Activated CD4-positive, alpha-beta T cell treated with anti-CD3 and anti-CD28 coated beads, Interleukin-2, amount 50 U/mL, for 1 hour (primary cell): Measurements from ENCODE around the gene PDGFD.

ENCODE experiments used
- DNase-seq: peaks from one replicate; pipeline ENCODE4 v3.0.0-alpha.2; 2020

The PDGFD gene

DNA sequence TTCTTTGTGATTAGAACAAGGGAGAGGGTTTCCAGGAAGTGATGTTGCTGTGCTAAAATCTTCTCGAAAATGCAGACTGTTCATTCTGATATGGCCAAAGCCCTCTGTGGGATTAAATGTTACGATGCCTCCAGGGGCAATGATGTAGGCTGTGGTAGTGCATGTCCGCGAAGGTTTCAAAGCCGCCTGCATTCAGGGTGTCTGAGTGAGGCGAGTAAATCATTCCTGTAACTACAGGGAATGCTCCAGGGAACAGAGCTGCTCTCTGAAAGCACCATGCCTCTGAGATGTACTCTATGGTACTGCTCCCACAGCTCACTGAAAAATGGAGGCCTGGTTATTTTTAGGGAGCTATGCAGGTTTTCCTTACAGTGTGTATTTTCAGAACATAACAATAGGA, 21.2 kb downstream of the PDGFD start:
- DNase-seq: no peak

DNA sequence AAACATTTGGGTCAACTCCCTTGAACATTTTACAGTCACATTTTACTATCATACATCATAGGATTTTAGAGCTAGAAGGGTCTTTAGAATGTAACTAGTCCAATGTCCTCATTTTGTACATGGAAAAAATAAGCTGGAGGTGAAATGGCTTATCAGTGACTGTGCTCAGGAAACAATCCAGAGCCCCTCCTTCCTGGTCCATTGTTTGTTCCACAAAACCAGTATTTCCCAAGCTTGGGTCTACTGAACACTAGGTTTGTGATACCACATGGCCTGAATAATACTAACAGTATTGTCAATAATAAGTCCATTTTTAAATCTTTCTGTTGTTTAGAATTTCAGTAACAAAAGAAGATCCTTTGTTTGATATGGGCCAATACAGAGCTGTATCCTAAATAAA, 27.1 kb downstream of the PDGFD start:
- DNase-seq: no peak

DNA sequence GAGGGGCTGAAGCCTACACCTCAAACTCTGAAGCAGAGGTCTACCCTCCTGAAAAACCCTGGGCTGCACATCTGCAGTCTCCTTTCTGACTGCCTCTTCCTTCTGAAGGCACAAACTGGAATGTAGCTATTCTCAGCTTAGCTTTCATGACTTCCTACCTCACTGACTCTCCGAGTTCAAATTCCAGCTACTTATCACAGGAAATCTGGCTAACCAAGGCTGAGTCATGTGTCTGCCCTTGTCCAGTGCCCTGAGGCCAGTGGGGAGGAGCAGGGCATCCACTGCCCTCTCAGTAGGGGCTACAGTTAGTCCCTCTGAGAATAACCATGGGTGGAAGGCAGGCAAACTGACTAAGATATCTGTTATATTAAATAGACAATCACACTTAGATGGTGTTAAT, 29.2 kb downstream of the PDGFD start:
- DNase-seq: no peak

DNA sequence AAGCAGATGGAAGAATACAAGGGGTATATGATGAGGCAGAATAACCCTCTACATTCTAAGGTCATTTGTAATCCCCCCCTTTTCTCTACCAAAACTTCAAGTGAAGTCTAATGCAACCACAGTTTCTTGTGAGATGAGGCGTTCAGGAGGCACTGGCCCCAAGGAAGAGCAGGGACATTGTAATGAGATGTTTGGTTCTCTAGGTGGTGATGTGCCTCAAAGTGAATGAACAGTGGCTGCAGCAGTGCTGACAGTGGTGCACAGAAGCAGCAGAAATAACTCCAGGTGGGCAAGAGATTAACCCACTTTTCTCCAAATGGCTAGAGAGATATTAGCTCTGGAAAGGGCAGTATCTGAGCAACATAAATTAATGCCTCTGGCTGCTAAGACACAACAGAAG, 33.8 kb downstream of the PDGFD start:
- no peak for DNase-seq

DNA sequence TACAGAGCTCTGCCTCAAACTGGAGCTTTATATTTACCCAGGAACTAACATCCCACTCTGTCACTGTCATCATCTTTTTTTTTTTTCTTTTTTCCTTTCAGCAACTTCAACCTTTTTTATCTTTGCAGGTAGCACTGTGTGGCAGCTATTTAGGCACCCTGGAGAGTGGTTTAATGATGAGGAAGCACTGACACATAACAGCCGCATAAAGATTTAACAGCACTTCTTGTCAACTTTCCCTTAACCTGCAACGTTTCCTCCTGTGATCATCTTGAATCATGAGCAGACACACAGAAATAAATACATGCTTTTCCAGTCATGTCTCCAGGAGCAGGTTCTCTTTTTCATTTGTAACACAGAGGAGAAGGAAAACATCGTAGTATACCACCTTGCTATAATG, 34.8 kb downstream of the PDGFD start:
- no peak for DNase-seq

DNA sequence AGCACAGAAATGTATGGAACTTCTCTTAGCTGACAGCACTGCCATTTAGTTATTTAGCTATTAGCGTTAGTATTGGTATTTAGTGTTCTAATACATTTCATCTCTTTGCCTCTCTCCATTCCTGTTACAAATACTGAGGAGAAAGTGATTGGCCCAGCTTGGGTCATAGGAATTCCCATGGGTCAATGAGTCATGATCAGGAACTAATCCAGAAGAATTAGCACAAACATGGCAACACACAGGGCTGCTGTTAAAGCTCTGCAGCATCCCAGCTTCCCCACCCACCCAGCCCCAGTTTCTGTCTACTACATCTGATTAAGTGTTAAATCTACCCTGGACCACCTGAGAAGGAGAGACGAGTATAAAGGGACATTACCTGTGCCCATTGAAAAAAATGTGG, 36.1 kb downstream of the PDGFD start:
- no peak for DNase-seq

DNA sequence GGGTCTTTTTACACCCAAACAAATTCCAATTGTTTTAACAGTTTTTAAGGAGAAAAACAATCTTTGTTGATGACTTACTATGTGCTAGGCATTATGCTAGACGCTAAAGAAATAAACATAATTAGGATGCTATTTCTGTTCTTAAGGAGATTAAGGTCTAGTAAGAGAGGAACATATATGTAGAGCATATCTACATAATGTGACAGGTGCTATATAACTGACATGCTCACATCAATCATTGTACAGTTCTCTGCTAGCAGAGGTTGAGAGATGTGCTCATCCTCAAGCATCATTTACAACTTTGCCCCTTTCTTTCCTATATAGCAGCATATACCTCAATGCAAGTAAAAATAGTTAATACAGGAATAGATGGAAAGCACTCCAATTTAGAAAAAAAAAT, 37.5 kb downstream of the PDGFD start:
- DNase-seq: no peak

DNA sequence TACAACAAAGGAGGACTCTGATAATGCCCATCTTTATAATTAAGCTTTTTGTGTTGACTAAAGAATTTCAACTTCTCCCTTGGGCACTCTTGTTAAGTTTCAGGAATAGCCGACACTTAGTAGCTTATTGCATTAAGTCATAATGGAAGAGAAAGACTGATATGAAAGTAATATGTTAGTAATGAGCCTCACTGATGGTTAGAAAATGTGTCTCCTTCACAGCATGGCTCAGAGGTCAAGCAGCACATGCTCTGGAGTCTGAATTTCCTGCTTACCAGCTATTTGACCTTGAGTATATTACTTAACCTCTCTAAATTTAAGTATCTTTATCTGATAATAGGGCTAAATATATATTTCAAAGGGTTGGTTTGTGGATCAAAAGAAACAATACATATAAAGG, 39.0 kb downstream of the PDGFD start:
- DNase-seq: no peak

DNA sequence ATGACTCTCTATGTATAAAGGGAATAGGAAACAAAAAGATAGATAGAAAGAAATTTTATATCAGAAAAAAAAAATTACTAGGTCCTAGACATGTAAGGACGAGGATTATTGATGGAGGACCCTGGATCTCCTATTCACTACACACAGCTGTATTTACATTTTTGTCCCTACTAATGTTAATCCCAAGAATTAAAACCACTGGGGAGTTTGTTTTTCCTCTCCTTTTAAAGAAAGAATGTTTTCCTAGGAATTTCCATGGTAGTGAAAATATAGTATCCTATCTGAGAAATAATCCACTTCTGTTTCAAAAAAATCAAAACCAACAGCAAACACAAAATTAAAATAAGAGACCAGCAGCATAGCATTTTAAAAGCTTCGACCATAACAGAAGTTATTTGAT, 41.1 kb downstream of the PDGFD start:
- DNase-seq: no peak

DNA sequence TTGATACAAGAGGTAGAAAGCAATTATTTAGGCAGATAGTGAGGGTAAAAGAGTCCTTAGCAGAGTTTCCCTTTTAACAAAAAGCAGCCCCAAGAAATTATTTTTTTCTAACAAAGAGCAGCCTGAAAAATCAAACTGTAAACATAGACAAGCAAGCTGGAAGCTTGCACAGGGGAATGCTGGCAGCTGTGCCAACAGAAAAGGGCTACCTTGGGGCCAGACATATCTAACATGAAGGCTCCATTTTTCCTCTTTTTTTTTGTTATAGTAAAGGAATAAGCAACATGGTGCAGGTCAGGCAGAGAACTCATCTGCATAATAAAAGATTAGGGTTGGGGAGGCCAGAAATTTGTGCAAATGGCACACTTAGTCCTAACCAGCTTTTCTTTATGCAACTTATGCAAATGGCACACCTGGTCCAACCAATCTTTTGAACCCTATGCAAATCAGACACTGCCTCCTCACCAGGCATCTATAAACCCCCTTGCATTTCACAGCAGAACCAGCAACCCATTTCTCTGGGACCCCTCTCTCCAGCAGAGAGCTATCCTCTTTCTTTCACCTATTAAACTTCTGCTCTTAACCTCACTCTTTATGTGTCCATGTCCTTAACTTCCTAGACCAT, 41.8 kb downstream of the PDGFD start:
- DNase-seq: no peak

DNA sequence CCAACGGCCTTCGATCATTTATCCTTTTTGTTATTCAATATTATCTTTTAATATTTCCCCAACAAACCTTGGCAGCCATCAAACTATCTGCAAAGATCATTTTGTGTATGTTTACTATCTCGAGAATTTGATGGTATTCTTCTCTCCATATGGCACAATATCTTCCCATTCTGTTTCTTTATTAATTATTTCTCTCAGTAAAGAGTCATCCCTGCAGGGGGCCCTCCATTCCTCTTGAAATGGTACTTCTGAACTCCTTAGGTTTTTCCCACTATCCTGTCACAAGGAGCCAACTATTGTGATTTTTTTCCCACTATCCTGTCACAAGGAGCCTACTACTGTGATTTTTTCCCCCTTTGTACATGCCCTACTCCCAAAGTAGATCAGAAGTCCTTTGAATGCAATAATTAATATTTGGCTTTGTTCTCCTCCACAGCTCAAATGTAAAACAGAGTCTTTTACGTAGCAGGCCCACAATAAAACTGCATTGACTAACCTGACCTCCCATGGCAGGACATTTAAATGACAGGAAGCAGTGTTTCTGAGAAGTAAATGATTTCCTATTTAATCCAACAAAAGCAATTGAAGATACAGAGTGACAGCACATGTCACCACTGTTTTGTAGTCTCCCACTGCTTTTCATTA, 43.3 kb downstream of the PDGFD start:
- no peak for DNase-seq

DNA sequence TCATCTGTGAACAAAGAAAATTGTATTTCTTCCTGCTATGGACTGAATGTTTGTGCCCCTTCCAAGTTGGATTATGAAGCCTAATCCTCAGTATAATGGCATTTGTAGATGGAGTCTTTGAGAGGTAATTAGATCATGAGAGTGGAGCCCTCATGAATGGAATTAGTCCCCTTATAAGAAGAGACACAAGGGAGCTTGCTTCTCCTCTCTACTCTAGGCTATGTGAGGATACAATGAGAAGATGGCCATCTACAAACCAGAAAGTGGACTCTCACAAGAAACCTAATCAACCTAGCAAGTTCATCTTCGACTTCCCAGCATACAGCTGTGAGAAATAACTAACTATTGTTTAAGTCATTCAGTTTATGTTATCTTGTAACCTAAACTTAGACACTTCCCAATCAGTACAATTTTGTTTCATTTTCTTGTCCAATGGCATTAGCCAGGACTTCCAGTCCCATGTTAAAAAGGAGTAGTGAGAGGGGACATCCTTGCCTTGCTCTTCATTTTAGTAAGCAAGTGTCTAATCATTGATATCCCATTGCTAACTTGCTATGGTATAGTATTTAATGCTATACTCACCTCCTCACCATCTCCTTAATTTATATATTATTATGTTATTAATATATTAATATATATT, 45.7 kb downstream of the PDGFD start:
- no peak for DNase-seq

DNA sequence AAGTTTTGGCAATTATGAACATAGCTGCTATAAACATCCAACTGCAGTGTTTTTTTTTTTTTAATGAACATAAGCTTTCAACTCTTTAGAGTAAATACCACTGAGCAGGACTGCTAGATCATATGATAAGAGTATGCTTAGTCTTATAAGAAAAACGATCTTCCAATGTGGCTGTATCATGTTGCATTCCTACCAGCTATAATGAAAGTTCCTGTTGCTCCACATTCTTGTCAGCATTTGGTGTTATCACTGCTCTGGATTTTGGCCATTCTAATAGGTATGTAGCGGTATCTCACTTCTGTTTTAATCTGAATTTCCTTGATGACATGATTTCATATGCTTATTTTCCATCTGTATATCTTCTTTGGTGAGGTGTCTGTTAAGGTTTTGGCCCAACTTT, 50.4 kb downstream of the PDGFD start:
- no peak for DNase-seq

DNA sequence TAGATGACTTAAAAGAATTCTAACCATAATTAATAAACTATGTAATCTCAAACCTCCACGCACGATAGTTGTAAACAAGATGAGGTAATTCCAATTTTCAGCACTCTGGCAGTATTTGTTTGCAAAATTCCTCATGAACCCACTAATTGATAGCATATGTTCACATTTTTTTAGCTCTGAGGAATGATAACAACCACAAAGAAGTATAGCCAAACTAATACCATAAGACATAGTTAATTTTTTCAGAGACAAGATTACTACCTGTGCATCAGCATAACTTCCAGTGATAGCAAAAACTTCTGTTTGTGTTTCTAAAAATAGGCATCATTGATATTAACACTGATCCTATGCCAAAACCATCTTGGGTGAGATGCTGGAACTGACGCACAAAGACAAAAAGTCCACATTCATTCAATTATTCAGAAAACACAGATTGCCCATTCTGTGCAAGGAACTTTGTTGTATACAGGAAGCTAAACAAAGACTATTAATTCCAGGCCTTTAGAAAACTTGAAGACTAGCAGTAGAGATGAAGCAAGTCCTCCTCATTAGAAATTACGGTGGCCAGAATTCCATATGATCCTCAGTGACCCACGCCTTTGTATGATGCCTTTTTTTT, 57.7 kb downstream of the PDGFD start:
- DNase-seq: no peak

DNA sequence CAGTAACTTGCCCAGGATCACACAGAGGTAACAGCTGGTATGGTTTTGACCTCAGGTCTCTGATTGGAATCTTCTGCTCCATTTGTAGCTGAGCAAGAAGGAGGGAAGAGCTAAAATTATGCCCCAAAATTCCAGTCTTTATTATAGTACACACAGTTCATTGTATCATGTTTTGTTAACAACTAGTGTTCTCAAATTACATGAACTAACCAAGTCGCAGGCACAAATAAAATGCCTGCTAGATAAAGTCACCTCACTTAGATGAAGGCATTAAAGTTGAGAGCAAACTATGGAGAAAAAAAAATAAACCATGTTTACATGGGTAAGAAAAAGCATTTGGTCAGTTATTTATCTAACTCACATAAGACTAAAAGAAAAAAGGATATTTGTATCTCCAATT, 58.8 kb downstream of the PDGFD start:
- no peak for DNase-seq

DNA sequence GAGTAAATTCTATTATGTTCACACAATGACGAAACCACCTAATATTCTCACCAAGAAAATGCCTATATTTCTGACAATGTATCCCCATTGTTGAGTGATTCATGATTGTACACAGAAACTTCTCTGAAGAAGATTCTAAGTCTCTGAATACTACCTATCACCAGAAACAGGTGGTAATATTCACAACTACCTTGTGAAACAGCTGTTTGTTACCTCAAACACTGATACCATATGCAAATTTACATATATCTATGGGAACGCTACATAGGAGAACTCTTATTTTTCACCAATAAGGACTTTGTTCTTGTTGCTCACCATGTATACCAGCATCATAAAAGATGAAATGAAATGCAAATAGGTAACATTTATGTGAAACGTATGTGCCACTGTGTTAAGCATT, 59.3 kb downstream of the PDGFD start:
- DNase-seq: no peak

DNA sequence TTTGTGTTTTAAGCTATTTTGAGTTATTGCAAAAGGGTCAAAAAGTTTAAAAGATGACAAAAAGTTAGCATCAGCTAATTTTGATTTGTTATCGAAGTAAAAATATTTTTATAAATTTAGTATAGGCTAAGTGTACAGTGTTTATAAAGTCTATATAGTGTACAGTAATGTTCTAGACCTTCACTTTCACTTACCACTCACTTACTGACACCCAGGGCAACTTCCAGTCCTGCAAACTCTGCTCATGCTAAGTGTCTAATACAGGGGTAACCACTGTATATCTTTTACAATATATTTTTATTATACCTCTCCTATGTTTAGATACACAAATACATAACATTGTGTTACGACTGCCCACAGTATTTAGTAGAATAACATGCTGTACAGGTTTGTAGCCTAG, 59.7 kb downstream of the PDGFD start:
- DNase-seq: no peak

DNA sequence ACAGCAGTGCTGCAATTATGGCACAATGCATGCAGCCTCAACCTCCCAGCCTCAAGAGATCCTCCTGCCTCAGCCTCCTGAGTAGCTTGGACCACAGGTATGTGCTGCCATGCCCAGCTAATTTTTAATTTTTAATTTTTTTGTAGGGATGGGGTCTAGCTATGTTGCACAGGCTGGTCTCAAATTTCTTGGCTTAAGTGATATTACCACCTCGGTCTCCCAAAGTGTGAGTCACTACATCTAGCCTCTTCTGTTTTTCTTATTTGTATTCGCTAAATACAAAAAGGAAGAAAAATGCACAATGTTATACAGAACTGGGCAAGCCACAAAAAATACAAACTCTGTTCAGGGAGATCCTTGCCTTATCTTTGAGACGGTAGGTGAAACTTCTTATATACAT, 65.4 kb downstream of the PDGFD start:
- no peak for DNase-seq

DNA sequence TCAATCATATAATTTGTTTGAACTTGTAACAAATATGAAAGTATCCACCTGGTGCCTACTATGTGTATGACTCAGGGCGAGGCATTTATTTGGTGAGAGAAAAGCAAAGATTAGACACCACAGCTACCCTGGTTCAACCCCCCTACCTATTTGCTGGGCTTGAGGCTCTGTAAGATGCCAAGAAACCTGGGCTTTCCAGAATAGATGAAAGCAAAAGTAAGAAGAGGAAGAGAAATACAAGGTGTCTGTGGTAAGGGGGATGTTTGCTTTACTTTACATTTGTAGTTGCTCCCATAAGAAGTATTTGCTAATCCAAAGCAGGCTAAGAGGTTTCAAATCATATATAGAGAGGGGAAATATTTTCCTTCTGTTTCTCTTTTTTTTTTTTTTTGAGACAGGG, 65.8 kb downstream of the PDGFD start:
- no peak for DNase-seq

DNA sequence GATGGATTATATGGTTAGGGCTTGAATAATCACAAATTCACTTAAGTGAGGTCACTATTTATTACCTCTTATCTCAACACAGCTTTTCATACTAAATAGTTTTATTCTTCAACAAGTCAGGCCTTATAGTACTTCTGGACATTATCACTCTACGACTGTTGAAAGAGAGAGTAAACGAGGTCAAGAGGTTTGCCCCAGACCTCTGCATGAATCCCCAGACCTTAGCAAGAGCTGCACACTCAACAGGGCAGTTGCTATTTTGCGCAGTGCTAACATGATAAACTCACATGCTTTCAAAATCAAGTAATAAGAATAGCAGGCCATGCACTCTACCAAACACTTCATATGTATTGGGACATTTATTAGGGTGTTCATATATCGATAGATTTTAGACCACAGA, 67.0 kb downstream of the PDGFD start:
- DNase-seq: no peak

DNA sequence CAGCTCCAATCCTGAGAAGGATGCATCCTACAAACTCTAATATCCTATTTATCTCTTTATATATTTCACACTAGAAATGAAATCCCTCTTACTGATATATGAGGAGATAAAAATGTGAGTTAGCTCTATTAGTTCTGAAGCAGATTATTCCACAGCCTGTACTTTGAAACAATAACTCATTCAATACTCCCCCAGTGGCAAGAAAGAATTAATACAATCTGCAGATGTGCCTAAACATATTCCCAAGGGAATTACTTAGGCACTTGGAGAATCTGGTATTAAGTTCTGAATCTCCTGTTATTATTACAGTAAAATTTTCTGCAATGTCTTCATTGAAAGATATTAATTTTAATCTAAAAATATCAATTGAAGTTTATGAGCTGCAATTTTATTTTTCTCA, 68.2 kb downstream of the PDGFD start:
- no peak for DNase-seq

DNA sequence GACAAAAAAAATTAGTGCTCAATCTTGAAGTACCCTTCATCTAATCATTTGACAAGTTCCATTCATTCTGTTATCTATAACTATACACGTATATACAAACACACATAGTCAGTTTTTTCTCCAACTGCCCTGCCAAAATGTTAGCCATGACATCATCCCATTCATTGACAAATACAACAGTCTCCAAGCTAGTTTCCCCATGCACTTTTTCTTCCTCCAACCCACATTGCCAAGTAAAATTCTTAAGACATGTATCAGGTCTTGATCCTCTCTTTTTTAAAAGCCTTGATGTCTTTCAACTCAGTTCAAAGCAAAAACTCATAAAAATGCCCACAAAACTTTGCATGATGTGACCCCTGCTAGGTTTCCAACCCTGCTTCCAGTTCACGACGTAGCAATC, 69.4 kb downstream of the PDGFD start:
- no peak for DNase-seq

DNA sequence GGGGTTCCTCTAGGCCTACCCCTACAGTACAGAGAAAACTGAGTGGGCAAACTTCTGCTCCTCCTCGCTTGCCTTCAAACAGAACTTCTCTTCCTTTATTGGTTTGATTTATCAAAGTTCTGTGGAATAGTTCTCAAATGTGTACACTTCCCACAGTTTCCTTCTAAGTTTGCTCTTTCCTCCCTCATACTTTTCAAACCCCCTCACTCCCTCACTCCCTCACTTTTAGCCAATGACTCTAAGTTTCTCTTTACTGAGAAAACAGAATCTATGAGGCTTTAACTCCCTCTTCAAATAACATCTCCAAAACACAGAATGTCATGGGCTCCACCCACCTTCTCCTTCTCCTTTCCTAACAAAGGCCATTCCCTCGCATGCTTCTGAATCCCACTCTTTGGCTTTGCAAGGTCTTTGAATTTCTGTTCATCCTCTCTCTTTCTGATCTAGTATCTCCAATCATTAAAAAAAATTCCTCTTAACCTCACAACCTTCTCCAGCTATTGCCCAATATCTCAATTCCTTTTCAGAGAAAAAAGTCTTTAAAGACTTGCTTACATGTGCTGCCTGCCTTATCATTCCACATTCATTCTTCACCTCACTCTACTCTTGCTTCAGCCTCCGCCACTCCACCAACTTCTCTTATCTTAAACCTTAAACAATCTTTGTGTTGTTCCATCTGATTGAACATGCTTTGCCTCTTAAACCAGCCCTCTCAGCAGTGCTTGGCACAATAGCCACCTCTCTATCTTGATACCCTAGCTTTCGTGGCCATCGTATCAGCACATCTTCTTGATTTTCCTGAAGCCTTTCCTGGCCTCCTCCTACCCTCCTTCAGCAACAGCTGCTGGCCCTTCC, 70.3 kb downstream of the PDGFD start:
- no peak for DNase-seq
